ENCODE results near the gene KRT25.

Gene KRT25, protein sequence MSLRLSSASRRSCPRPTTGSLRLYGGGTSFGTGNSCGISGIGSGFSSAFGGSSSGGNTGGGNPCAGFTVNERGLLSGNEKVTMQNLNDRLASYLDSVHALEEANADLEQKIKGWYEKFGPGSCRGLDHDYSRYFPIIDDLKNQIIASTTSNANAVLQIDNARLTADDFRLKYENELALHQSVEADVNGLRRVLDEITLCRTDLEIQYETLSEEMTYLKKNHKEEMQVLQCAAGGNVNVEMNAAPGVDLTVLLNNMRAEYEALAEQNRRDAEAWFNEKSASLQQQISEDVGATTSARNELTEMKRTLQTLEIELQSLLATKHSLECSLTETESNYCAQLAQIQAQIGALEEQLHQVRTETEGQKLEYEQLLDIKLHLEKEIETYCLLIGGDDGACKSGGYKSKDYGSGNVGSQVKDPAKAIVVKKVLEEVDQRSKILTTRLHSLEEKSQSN

DNA sequence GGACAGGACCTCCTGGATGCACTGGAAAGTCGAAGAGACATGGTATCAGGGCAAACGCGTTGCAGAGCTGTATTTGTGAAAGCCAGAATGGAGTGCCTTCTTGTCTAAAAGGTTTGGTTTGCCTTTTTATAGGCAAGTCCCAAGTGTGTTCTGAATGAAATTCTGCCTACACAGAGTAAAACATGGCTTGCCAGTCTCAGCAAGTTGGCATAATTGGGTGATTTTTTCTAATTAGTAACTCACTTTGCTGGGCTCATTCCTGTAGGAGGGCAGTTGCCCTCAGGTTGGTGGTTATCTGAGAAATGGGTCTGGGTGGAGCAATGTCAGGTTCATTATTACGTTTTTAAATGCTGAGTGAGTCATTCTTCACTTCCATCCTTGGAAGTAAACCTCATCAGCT is at the start of gene KRT25:
Gene KRT25, minus strand, starts transcription at position 101 of the 400 bp plus-strand sequence. Its CDS starts 60 bp downstream, at position 41.
- FAIRE-seq (no peak), DNase-seq (ENCODE audit: insufficient read length, low spot score) (no peak)
- TF ChIP-seq, protein P1, sequence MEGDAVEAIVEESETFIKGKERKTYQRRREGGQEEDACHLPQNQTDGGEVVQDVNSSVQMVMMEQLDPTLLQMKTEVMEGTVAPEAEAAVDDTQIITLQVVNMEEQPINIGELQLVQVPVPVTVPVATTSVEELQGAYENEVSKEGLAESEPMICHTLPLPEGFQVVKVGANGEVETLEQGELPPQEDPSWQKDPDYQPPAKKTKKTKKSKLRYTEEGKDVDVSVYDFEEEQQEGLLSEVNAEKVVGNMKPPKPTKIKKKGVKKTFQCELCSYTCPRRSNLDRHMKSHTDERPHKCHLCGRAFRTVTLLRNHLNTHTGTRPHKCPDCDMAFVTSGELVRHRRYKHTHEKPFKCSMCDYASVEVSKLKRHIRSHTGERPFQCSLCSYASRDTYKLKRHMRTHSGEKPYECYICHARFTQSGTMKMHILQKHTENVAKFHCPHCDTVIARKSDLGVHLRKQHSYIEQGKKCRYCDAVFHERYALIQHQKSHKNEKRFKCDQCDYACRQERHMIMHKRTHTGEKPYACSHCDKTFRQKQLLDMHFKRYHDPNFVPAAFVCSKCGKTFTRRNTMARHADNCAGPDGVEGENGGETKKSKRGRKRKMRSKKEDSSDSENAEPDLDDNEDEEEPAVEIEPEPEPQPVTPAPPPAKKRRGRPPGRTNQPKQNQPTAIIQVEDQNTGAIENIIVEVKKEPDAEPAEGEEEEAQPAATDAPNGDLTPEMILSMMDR (IDR thresholded peaks at IDR 0.05; ENCODE audit: insufficient read depth, missing control alignments), result no peak

DNA sequence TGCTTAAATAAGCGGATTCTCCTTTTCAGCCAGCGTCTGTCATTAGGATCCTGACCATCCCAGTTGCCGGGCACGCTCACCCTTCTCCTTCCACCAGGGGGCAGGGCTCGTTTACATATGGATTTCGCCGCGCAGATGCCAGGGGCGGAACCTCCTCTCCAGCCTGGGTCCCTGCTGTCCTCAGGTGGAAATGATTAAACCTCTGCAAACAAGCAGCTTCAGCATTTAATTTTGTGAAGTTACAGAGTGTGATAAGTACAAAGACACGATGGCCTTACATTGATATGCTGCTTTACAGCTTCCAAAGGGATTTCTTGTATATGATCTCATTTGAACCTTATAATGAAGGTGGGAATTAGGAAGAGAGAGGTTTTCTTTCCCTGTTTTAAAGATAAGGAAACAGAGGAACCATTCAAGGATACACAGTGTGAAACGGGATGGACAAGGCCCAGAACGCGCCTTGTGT is 48.5 kb upstream of the KRT25 start:
- TF ChIP-seq, protein P1 (IDR thresholded peaks at IDR 0.05; ENCODE audit: insufficient read depth, missing control alignments), result peak; percentile 99
- no peak for FAIRE-seq
- DNase-seq (ENCODE audit: insufficient read length, low spot score), result peak; percentile 31

DNA sequence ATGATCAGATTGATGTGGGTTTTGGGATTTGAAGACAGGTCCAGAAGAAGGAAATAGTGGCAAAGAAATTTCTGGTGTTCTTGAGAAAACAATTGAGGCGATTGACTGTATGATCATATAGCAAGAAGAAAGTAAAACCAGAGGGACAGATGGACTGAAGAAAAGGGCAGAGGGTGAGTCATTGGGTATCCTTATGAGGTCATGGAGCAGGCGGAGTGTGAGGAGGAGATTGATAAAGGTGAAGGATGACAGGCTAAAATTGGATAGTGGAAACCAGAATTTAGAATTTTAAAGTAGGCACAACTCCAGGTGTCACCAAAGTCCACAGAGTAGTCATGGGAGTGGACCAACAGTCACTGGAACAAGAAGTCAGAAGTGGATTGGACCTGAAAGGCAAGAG is 46.0 kb upstream of the KRT25 start:
- no peak for DNase-seq (ENCODE audit: insufficient read length, low spot score)
- TF ChIP-seq, protein P1 (IDR thresholded peaks at IDR 0.05; ENCODE audit: insufficient read depth, missing control alignments), result no peak
- FAIRE-seq, result no peak

DNA sequence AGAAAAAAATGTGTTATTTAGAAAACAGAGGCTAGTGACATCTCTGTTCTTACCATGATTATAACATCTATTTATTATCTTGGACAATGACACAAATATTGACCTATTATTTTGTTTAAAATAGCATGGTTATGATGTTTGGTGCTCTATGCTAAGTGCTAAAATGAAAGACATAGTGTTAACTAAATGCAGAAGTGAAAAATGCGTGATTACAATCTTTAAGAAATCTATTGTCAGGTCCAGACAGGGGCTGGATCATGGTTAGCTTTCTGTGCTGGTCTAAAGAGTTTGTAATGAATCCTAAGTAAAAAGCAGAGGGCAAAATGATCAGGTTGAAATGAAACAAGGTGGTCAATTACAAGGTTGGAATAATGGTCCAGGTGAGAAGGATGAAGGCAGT is 45.2 kb upstream of the KRT25 start:
- DNase-seq (ENCODE audit: insufficient read length, low spot score), result no peak
- TF ChIP-seq, protein P1 (IDR thresholded peaks at IDR 0.05; ENCODE audit: insufficient read depth, missing control alignments), result no peak
- FAIRE-seq, result no peak

DNA sequence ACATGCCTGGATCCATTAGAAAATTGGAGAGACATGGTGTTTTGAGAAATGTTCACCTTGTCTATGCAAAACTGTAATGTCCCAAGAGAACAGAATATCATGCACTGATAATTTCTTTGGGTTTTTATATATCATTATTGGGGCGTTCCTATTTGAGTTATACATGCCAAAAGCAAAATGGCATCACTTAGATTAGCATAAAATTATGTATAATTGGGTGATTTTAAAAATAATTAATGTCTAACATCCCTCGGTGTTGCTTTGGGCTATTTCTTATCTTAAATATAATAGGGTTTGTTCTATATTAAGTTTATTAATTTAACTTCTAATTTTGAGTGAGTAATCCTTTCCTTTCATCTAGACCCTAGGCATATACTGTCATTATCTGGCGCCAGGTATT is 44.7 kb upstream of the KRT25 start, which contains the start of gene KRT28:
Gene KRT28, minus strand, starts transcription at position 101 of the 400 bp plus-strand sequence. Its CDS starts 66 bp downstream, at position 35.
- DNase-seq (ENCODE audit: insufficient read length, low spot score) (no peak), FAIRE-seq (no peak)
- TF ChIP-seq, protein P1 (IDR thresholded peaks at IDR 0.05; ENCODE audit: insufficient read depth, missing control alignments), result no peak

DNA sequence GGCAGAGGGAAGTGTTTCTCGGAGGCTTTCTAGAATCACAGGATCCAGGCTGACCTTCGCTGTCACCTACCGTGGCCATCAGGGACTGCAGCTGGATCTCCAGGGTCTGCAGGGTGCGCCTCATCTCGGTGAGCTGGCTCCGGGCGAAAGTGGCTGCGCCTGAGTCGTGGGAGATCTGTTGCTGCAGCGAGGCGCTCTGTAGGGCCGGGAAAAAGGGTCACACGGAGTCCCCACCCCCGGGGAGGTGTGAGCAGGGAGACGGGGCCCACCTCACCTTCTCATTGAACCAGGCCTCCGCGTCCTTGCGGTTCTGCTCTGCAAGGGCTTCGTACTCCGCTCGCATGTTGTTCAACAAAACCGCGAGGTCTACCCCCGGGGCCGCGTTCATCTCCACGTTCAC is 41.7 kb upstream of the KRT25 start:
- FAIRE-seq (no peak), DNase-seq (ENCODE audit: insufficient read length, low spot score) (no peak)
- TF ChIP-seq, protein P1 (IDR thresholded peaks at IDR 0.05; ENCODE audit: insufficient read depth, missing control alignments), result no peak
